DMS153 treated with DMSO at 0.1 percent for 48 hours (cell line): Measurements from ENCODE around the gene NGFR.

ENCODE experiments used
- DNase-seq: peaks from one replicate; lab custom pipeline; 2025; ENCODE audit not compliant: unreplicated experiment; lab: John Stamatoyannopoulos, UW

The NGFR gene

DNA sequence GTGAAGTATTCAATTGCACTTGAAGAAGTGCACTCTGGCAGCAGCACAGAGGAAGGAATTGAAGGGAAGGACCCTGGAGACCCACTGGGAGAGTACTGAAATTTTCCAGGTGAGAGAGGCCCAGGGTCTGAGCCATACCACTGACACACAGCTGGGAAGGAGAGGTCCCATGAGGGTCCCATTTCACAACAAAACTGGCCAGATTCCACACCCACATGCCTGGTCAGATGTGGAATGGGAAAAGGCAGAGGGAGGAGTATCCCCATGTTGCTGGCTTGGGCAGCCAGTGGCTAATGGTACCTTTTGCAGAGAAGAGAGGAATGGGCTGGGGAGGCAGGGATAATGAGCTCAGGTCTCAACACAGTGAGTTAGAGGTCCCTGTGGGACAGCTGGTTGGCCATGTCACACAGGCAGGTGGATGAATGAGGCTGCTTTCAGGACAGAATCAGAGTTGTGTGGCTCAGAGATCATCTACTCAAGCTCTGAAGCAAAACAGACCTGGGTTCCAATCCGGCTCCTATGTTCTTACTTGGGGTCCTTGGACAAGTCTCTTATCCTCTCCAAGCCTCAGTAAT is 26.2 kb upstream of the NGFR start:
- DNase-seq = no peak

DNA sequence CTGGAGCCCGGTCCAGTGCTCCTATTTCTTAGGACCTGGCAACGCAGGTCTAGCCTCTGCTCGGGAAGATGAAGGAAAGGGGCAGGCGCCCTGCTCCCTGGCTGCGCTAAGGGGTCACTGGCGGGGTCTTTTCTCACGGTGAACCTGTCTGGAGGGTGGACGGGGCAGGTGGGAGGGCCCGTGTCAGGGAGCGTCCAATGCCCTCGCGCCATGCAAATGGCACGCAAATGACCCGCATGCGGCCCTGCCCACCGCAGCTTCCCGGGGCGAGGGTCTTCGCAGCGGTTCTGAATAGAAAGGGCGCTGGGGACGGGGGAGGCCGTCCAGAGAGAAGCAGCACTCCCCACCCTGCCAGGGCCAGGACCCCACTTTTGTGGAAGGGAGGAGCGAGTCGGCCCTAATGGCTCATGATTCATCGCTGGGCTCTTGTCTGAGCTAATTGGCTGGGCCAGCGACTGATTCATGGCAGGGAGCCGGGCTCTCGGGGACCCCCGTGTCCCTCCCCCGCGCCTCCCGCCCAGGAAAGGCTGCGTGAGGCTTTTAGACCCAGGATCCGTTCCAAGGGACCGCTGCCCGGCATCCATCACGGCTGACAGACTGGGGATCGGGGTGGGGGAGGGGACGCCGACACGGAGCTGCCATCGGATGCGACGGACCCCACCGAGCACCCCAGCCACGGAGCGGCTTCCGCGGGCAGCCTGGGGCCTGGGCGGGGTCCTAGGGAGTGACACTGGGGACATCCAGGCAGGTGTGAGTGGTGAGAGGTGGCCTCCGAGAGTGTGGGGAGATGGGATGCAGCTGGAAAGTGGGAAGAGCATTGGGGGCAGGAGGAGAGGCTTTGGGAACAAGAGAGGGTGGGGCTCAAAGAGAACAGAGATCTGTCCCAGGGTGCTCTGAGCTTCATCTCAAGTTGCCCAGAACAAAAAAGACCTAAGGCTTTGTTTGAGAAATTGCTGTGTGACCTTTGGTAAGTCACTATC is 25.0 kb upstream of the NGFR start:
- no peak for DNase-seq

DNA sequence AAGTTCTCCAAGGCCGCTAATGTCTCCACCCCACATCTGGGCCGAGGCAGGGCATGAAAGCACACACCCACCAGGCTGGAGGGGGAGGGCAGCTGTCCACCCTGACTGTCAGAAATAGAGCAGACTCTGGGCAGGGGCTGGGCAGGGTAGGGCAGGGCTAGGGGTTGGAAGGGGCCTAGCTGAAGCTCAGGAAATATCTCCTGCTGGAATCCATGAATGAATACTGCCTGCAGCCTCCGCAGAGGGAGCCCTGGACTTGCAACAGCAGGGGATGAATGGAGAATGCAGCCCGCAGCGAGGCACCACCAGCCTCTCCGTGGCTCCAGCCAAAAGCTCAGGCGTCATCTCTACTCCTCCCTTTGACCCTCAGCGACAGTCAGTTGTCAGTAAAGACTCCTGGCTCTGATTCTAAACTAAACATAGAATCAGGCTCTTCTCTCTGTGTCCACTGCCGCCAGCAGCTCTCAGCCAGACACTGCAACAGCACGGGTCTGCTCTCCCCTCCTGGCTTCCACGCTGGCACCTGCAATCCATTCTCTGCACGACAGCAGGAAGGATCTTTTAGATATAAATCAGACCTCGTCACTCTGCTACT is 23.9 kb upstream of the NGFR start:
- no peak for DNase-seq

DNA sequence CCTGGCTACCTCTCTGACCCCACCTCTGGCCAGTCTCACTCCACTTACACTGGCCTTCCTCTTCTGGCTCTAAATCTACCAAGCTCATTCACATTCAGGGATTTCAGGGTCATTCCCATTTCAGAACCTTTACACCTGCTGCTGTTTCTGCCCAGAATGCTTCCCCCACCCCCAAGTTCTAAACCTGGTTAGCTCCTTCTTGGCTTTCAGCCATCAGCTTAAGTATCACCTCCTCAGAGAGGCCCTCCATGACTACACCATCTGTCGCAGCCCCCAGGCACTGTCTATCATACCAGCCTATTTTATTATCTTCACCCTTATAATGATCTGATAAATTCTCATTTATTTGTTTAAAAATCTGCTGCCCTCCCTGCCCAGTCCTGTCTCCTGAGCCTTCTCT is 23.3 kb upstream of the NGFR start:
- DNase-seq = no peak

DNA sequence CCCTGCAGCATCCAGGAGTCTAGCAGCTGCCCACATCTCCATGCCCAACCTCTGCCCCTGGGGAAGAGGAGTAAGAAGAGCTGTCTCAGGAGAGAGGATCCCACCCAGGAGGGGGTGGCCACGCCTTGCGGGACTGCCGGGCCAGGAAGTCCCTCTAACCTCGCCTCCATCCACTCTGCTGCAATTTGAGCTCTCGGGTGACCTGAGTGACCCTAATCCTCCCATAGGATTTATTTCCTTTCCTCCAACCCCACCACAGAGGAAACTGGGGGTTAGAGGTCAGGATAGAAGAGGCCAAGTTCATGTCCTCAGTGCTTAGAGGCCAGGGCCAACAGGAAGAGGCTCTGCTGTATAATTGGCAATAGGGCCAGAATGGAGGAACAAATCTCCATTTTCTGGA is 22.6 kb upstream of the NGFR start:
- no peak for DNase-seq

DNA sequence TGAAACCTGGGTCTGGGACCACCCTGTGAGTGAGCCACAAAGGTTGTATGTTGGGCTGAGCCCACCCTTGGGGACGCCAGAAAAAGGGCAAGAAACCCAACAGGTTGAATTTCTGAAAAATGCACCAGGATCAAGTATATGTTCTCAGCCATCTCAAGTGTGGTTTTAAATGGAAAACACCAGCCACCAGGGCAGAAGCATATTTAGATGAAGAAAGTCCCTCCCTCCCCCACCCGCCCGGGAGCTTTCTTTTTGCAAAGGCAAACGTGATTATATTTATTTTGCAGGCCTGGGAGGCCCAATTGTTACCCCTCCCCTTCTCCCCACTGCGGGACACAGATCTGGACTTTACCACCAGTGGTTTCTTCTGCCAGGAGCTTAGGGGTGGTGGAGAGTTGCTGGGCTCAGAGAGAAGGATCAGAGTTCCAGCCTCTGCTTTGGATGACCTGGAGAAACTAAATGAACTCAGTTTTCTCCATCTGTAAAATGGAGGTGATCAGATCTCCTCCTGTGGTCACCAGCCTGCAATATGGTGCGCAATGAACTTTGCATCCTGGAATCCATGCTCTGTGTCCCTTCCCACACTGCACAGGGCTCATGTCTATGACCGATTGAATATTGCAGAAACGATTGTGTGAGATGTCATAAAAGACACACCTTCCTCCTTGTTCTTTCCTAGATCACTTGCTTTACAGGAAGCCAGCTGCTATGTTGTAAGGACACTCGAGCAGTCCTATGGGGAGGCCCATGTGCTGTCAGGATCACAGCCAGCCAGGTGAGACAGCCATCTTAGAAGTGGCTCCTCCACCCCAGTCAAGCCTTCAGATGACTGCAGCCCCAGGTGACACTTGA is 21.0 kb upstream of the NGFR start:
- no peak for DNase-seq

DNA sequence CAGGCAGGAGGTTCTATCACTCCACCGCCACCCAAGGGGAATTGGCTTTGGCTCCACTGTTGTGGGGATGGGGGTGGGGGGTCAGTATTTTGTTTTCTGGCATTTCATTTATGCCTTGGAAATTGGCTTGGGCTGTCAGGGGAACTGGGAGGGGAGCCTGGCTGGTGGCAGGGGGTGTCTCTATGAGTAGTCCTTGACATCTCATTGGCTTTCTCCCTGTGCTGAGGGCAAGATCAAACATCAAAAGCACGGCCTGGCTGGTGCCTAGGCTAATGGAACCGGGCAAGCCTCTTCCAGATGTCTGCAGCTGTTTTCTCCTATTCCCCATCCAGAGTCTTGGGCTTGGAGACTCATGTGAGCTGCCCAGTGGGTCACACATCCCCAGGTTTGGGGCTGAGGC is 17.4 kb upstream of the NGFR start:
- no peak for DNase-seq

DNA sequence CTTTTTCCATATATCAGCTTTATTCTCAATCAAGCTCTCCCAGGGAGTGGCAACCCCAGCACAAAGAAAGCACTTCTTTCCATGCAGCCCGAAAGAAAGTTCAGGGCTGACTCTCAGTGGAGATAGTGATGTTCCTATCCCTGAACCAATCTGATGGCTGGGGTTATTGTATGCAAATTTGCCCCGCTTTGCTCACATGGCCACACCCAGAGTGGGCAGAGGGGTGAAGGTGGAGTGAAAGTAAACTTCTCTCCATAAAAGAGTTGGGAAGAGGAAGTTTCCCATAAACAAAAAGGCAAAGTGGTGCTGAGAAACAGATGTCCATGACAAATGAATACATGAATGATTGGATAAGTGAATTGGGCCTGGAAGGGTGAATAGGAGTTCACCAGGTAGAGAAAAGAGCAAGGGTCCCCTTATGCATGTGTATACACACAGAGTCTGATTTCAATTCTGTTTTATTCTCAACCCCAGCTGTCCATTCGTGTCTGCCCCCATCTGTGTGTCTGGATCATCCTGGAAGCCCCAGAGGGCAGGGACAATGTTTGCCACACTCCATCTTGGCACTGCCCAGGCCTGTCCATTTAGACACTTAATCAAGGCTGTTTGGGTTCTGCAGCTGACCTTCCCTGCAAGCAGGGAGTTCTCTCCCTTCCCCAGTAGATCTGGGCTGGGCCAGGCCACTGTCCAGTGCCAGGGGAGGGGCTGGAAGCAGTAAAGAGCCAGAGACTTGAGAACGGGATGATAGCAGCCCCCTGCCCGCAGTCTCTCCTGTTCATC is 14.1 kb upstream of the NGFR start:
- DNase-seq = no peak

DNA sequence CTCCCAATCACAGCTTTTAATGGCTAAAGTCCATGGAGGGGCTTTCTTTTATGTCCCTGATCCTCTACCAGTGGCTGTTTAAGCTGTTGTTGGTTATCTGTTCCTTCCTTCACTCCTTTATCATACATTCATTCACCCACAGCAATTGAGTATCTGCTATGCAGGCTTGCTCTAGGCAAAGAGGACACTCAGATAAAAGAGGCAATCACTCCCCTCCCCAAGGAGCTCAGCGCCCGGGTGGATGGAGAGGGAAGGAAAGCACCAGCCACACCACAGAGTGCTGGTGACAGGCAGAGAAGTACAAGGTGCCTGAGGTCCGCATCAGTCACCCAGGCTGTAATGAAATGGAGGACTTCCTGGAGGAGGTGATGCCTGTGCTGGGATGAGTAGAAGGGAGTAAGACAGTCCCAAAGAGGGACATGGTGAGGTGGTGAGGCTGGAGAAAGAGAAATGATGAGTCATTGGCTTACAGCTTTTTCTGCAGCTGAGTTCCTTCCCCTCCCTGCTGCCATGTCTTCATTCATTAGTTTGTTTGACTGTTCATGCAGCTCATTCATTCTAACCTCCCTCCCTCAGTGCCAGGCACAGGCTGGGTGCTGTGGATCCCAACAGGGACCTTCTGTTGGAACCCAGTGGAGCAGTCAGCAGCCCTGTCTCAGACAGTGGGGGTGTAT is 12.8 kb upstream of the NGFR start:
- no peak for DNase-seq

DNA sequence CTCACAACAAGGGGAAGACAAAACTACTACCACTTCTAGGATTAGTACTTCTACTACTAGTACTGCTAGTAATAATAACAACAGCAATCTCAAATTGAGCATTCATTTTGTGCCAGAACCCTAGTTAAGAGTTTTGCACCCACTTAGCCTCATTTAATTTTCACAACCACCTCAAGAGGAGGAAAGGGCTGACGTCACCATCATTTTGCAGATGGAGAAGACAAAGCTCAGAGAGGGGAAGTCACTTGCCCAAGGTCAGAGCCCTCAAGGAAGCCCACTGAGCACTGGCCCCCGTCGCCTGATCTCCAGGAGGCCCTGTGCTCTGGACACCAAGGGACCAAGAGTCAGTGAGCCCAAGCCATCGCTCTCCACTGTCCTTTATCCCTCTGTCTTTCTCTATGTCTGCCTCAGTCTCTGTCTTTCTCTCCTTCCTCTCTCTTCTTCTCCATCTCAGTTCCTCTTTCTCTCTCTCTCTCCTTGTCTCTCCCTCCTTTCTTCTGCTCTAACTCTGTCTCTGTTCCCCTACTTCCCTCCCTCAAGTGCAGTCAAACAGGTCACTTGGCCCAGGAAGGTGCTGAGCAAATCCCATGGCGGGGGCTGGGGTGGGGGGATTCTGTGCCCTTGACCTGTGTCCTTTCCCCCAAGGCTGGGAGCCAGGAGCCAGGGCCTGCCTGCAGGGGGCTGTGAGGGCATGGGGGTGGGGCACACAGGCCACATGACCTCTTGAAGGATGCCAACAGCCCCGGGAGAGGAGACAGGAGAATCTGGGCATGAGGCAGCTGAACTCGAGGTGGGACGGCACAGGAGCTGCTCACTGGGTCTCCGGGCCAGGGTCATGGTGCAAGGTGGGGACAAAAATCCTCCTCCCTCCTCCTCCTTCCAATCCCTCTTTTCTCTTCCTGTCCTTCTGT is 11.2 kb upstream of the NGFR start:
- DNase-seq = no peak

DNA sequence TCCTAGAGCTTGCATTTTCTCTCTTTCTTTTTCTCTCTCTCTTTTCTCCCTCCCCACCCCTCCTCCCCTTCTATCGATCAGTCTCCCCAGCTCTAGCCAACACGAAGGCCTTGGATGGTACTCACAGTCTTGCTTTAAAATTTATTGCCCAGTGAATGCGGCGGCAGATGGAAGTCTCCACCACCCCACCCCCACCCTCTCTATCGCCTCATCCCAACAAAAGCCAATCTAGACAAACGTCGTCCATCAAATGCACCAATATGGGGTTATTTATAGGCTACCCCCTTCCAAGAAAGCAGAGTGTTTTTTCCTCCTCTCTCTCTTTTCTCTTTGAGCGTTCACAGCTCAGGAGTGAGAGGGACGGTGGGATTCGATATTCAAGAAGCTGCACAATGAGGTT is 10.5 kb upstream of the NGFR start:
- DNase-seq = no peak

DNA sequence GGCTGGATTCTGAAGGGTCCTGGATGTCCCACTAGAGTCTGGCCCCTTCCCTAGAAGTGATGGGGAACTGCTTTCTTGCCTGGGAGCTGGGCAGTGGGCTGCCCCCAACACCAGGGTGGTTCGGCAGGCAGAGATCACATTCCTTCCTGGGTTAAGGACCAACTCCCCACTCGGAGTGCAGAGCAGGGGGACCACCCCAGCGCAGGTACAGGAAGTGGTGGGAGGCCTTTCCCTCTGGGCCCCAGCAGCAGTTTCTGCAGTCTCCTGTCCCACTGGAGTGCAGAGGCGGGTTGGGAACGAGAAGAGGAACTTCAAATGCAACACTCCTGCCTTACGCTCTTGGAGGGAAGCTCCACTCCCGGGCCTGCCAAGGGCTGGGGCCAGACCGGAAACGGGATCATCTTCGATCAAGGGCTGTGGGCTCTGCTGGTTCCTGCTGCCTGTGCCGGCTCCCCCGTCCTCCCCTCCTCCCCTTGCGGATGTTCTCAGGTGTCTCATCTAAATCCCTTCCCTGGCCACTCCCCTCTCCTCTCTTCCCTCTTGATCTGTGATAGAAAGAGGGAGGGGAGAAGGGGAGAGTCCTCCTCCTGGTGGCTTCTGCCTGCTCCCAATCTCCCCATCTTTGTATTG is 9.0 kb upstream of the NGFR start:
- DNase-seq = no peak

DNA sequence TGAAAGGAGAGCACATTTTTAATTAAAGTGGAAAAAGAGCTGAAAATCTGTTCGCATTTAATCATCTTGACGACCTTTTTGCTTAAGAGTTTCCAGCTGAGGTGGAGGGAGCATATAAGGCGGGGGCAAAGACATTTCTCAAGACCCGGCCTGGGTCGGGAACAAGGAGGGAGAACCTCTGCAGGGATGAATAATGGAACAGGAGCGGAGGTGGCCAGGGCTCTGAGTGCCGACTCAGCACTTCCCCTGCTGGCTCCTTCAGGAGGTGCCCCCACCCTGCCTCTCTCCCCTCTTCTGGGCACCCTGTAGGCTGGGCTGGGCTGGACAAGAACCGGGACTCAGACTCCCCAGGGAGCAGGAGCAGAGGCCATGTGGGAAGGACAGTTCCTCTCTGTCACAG is 7.9 kb upstream of the NGFR start:
- no peak for DNase-seq

DNA sequence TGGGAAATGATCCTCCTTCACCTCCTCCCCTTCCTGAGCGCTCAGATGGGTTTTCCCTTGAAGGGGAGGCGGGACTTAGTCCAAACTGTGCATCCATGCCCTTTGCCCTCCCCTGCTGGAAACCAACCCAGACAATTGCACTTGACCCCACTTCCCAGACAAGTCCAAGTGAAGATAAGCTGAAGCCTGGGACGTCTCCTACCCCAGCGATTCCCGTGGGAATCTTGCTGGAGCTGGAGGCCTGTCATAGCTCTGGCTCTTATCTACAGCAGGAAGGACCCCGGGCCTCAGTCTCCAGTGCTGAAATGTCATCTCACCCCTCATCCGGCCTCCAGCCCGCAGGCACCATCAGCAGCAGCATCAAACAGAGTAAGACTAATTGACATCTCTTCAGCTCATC is 6.5 kb upstream of the NGFR start:
- DNase-seq = no peak

DNA sequence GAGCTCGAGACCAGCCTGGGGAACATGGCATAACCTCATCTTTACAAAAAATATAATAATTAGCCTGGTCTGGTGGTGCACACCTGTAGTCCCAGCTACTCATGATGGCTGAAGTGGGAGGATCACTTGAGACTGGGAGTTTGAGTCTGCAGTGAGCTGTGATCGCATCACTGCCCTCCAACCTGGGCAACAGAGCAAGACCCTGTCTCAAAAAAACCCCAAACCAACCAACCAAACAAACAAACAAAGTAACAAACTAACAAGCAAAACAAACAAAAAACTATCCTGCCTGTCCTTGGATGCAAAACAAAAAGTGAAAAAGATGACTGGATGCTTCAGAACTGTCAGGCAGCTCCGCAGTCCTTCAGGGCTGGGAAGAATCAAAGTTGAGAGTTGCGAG is 5.7 kb upstream of the NGFR start:
- DNase-seq = no peak

DNA sequence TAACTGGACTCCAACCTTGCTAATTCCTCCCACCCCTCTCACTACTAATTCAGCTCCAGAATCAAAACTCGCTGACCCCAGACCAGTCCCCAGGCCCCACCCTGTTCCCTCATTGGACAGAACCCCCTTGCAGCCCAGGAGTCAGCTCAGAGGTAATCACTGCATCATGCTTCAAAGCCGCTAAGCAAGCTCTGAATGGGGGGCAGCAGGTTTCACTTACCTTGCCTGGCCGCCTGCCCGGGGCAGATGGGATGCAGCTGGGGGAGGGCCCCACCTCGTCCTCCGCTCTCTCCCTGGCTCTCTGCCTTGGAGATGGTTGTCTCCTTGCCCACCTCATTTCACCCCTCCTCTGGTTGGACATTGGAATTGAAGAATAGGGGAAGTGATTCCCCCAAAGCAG is 4.8 kb upstream of the NGFR start:
- DNase-seq = no peak

DNA sequence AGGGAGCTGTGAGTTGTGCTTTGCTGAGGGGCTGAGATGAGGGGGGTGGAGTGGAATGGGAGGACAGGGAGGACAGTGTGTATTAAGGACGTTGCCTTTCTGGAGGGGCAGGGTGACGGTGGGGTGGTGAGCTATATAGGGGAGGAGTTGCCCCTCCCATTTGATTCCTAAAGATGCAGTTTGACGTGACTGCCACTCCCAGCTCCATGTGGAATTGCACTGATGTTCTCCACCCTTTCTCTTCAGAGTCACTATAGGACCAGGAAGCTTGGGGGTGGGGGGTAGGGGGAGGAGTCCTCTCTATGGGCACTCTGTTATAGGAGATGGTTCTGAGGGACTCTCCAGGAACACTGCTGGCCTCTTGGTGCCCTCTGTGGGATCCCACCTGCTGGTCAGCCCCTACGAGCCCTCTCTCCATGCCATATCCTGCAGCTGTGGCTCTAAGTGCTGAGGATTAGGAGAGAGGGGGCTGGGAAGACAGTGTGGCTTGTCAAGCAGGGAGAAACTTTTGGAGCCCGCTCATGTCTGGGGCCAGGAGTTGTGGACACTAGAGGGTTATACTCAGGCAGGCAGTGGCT is 3.8 kb upstream of the NGFR start:
- DNase-seq = no peak

DNA sequence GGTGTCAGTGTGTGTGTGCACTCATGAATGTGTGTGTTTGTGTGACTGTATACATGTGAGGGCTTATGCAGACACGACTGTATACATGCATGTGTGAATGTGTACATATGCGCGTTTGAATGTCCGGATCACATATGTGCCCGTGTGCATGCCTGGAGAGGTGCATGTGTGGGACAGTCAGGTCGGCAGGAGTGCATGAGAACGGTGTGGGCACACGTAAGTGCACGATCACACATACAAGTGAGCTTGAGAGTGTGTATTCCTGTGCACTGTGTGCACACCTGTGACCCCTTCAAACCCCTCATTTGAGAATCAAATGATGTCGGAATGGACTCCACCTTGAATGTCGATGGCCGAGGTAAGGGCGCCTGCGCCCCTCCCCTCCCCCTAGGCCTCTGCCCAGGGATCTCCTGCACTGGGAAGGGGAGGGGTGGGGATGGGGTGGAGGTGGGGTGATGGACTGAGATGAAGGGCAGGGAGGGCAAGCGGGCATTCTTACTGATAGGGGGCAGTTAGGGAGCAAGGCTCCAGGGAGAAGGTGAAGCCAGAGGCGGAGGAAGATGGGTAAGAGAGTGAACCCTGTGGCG is 601 bp upstream of the NGFR start:
- no peak for DNase-seq
